PC-3 (cell line): ENCODE data around the gene VANGL2. TPM values are rescaled to one million over a fixed set of nuclear protein-coding genes. Genes with fewer than 3 reads are reported as not detected.

Experiments used
- ATAC-seq: fragments of 200-7000 bp; cut with Tn5 transposase; 2 replicates; pipeline ENCODE4 v1.9.1; 2020; ENCODE audit warnings: mild to moderate bottlenecking, moderate library complexity
- BruUV-seq: library from RNA; stranded (reverse); fragments of 400-500 nt; replicated peaks from 2 replicates; lab custom pipeline; 2021; lab: Mats Ljungman, UMichigan
- CTCF ChIA-PET: fragments of 300-600 bp; sonication (Branson Sonifier 250); formaldehyde crosslinking; loops from one replicate; lab custom pipeline; 2022; ENCODE audit warnings: antibody characterized with exemption; lab: Charles Lee
- POLR2A ChIA-PET: fragments of 300-600 bp; sonication (Branson Sonifier 250); formaldehyde crosslinking; loops from one replicate; lab custom pipeline; 2022; ENCODE audit warnings: antibody characterized with exemption; ENCODE audit not compliant: unreplicated experiment; lab: Charles Lee
- DNase-seq: peaks from one replicate; pipeline ENCODE4 v3.0.0-alpha.2; 2015
- H2AFZ ChIP-seq: fragments of 300-600 bp; sonication (generic); 2 replicates; pipeline ENCODE4 v1.6.0; 2016; ENCODE audit warnings: antibody characterized with exemption, low read length
- H3F3A ChIP-seq: fragments of 300-600 bp; sonication (generic); one replicate; pipeline ENCODE4 v1.6.0; 2017; ENCODE audit warnings: antibody characterized with exemption, low read length, control low read depth, mild to moderate bottlenecking; ENCODE audit not compliant: unreplicated experiment
- H3K27ac ChIP-seq: fragments of 300-600 bp; sonication (generic); 2 replicates; pipeline ENCODE4 v1.5.1; 2016; ENCODE audit warnings: mild to moderate bottlenecking, low read length
- H3K27me3 ChIP-seq: fragments of 300-600 bp; sonication (generic); 2 replicates; pipeline ENCODE4 v1.6.1; 2016; ENCODE audit warnings: low read length, mixed read lengths
- H3K36me3 ChIP-seq: fragments of 300-600 bp; sonication (generic); 2 replicates; pipeline ENCODE4 v1.6.1; 2016; ENCODE audit warnings: low read depth, mixed run types, low read length, mixed read lengths
- H3K4me1 ChIP-seq: fragments of 300-600 bp; sonication (generic); 2 replicates; pipeline ENCODE4 v1.5.1; 2016; ENCODE audit warnings: low read length; ENCODE audit not compliant: insufficient read depth
- H3K4me2 ChIP-seq: fragments of 300-600 bp; sonication (generic); 2 replicates; pipeline ENCODE4 v1.6.0; 2016; ENCODE audit warnings: low read length
- H3K4me3 ChIP-seq: fragments of 300-600 bp; sonication (generic); 2 replicates; pipeline ENCODE4 v1.5.1; 2016; ENCODE audit warnings: mild to moderate bottlenecking, low read length, mixed read lengths
- H3K79me2 ChIP-seq: fragments of 300-600 bp; sonication (generic); 2 replicates; pipeline ENCODE4 v1.6.1; 2017; ENCODE audit warnings: low read length, mixed read lengths
- H3K9ac ChIP-seq: fragments of 300-600 bp; sonication (generic); 2 replicates; pipeline ENCODE4 v1.6.0; 2016; ENCODE audit warnings: mild to moderate bottlenecking, low read length
- H3K9me2 ChIP-seq: fragments of 300-600 bp; sonication (generic); replicated peaks from 2 replicates; pipeline ENCODE4 v1.6.1; 2016; ENCODE audit warnings: mixed run types, low read length, mixed read lengths
- H3K9me3 ChIP-seq: fragments of 300-600 bp; sonication (generic); 2 replicates; pipeline ENCODE4 v1.6.1; 2016; ENCODE audit warnings: low read length, mixed read lengths
- H4K20me1 ChIP-seq: fragments of 300-600 bp; sonication (generic); 2 replicates; pipeline ENCODE4 v1.6.1; 2016; ENCODE audit warnings: low read length, mixed read lengths
- EZH2 ChIP-seq: fragments of 300-600 bp; sonication (generic); IDR thresholded peaks from one replicate; pipeline ENCODE4 v1.6.1; 2017; ENCODE audit warnings: antibody characterized with exemption, mild to moderate bottlenecking, low read length; ENCODE audit not compliant: unreplicated experiment
- EZH2phosphoT487 ChIP-seq: fragments of 300-600 bp; sonication (generic); IDR thresholded peaks from 2 replicates; pipeline ENCODE4 v1.6.1; 2018; ENCODE audit warnings: mild to moderate bottlenecking, antibody characterized with exemption, low read length, borderline replicate concordance
- intact Hi-C: fragments of 100-400 bp; cut with micrococcal nuclease; formaldehyde crosslinking; loops from 2 replicates; pipeline ENCODE4 v1.9.0; 2023
- total RNA-seq: library from RNA; depleted of rRNA; stranded (reverse); fragments of >200 nt; gene quantifications from 2 replicates; pipeline ENCODE4 v1.2.3, GENCODE V29; 2014
- TF ChIP-seq, protein P1 (sequence below): fragments of 300-600 bp; sonication (generic); conservative IDR thresholded peaks from 2 replicates; pipeline ENCODE4 v1.5.1; 2017; ENCODE audit warnings: antibody characterized with exemption, low read depth, mild to moderate bottlenecking, low read length

VANGL2 gene
- total RNA-seq, 1 experiment from 2014 or later = 0.44 TPM

DNA sequence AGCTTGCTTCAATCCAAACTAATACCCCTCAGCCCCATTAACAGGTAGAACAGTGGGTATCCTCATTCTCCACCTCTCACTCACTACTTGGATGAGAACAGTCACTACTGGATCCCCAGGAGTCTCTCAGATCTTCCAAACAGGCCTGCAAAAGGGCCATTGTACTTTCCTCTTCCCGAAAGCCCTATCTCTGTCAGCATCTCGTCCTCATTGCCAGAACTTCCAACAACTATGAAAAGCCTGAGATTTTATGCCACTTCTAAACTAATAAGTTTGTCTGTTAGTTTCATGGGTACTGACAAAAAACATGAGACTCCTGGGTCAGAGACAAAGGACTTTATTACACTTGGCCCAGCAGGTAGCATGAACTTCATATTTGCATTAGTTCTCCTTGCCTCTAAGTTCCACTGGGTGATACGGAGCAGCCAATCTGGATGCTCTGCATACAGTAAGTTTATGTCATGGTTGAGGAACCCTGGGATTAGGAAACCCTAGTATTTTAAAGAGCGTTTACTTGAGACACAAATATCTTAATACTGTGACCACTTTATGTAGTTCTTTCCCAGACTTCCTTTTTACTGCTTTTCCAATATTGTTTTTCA, 38.1 kb downstream of the VANGL2 start:
- TF ChIP-seq, protein P1, sequence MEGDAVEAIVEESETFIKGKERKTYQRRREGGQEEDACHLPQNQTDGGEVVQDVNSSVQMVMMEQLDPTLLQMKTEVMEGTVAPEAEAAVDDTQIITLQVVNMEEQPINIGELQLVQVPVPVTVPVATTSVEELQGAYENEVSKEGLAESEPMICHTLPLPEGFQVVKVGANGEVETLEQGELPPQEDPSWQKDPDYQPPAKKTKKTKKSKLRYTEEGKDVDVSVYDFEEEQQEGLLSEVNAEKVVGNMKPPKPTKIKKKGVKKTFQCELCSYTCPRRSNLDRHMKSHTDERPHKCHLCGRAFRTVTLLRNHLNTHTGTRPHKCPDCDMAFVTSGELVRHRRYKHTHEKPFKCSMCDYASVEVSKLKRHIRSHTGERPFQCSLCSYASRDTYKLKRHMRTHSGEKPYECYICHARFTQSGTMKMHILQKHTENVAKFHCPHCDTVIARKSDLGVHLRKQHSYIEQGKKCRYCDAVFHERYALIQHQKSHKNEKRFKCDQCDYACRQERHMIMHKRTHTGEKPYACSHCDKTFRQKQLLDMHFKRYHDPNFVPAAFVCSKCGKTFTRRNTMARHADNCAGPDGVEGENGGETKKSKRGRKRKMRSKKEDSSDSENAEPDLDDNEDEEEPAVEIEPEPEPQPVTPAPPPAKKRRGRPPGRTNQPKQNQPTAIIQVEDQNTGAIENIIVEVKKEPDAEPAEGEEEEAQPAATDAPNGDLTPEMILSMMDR = no peak
- no peak for TF ChIP-seq EZH2
- TF ChIP-seq EZH2phosphoT487 = no peak
- H4K20me1 ChIP-seq = no peaks in the 10 kb centered on the region
- no peak overlapping the region for H3K9ac ChIP-seq
- intact Hi-C loops = no loop called here
- CTCF ChIA-PET = no interaction called here
- H2AFZ ChIP-seq = no peak overlapping the region; the same call in 1 of the 2 replicates
- DNase-seq = no peak
- H3K79me2 ChIP-seq = no peaks in the 10 kb centered on the region
- no peaks in the 10 kb centered on the region for H3K4me1 ChIP-seq
- no peak overlapping the region for H3K27ac ChIP-seq
- no TSS peak for BruUV-seq
- H3K27me3 ChIP-seq = peaks cover 59% of the 10 kb centered on the region
- no peaks in the 10 kb centered on the region for H3K36me3 ChIP-seq
- ATAC-seq = no peak
- H3K4me3 ChIP-seq = peak overlapping the region; percentile 17; the same call in 1 of the 2 replicates
- H3F3A ChIP-seq = no peaks in the 10 kb centered on the region
- H3K9me3 ChIP-seq = no peaks in the 10 kb centered on the region
- POLR2A ChIA-PET = no interaction called here
- no peaks in the 10 kb centered on the region for H3K9me2 ChIP-seq
- peak overlapping the region; percentile 52 for H3K4me2 ChIP-seq

DNA sequence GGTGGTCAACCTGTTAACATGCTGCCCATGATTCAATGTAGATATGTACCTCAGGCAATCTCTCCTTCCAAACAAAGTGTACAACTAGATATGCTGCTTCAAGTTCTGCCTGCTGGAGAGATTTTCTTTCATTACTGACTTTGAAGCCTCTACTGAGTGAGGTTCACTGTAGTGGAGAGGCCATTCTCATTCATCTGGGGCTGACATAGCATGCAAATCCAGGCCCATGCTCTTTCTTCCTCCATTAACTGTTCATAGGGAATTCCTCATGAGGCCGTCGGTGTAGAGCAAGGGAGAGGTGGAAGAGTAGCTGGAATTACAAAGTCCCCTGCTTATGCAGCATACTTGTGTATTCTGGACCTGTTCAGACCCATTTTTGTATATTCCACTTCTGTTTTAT, 38.6 kb downstream of the VANGL2 start:
- no peaks in the 10 kb centered on the region for H3K79me2 ChIP-seq

DNA sequence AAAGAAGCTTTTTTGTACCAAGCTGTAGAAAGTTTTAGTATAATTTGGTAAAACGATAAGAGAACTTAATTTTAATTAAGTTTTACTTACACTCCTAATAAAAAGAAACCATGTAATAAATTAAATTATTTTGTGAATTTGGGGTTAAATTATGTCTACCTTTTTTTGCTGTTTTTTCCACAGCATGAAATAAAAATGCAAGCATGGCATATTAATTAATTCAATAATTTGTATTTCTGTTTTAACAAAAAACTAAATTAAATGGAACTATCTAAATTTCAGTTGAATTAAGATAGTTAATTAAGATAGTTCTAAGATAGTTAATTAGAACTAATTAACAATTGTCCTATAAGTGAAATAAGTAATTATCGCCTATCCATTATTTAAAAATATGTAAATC, 39.4 kb downstream of the VANGL2 start:
- no peaks in the 10 kb centered on the region for H3K9me2 ChIP-seq
- BruUV-seq = no TSS peak
- no peak for TF ChIP-seq EZH2phosphoT487
- no peak for TF ChIP-seq EZH2
- TF ChIP-seq, protein P1 = no peak
- no peak overlapping the region for H2AFZ ChIP-seq
- ATAC-seq = no peak
- H3K9me3 ChIP-seq = no peaks in the 10 kb centered on the region
- no peak overlapping the region for H3K9ac ChIP-seq
- H3K27me3 ChIP-seq = peaks cover 48% of the 10 kb centered on the region
- H3F3A ChIP-seq = no peaks in the 10 kb centered on the region
- intact Hi-C loops = no loop called here
- H3K4me3 ChIP-seq = no peak overlapping the region
- CTCF ChIA-PET = no interaction called here
- DNase-seq = no peak
- H3K4me1 ChIP-seq = no peaks in the 10 kb centered on the region
- H4K20me1 ChIP-seq = no peaks in the 10 kb centered on the region
- H3K4me2 ChIP-seq = no peak overlapping the region
- no peak overlapping the region for H3K27ac ChIP-seq
- H3K79me2 ChIP-seq = no peaks in the 10 kb centered on the region
- POLR2A ChIA-PET = no interaction called here
- no peaks in the 10 kb centered on the region for H3K36me3 ChIP-seq

More for the DNA sequence above, 38.6 kb downstream of the VANGL2 start:
- no peaks in the 10 kb centered on the region for H3F3A ChIP-seq
- intact Hi-C loops = no loop called here
- H3K4me1 ChIP-seq = no peaks in the 10 kb centered on the region
- H3K4me2 ChIP-seq = no peak overlapping the region
- no peak overlapping the region for H3K27ac ChIP-seq
- no peaks in the 10 kb centered on the region for H3K36me3 ChIP-seq
- no peaks in the 10 kb centered on the region for H3K9me2 ChIP-seq
- DNase-seq (no peak), ATAC-seq (no peak)
- TF ChIP-seq, protein P1 = no peak
- TF ChIP-seq EZH2 (no peak), EZH2phosphoT487 (no peak)
- H3K4me3 ChIP-seq = no peak overlapping the region
- POLR2A ChIA-PET = no interaction called here
- H4K20me1 ChIP-seq = no peaks in the 10 kb centered on the region
- H3K9me3 ChIP-seq = no peaks in the 10 kb centered on the region
- H3K9ac ChIP-seq = no peak overlapping the region
- CTCF ChIA-PET = no interaction called here
- H2AFZ ChIP-seq = no peak overlapping the region
- no TSS peak for BruUV-seq
- H3K27me3 ChIP-seq = peaks cover 54% of the 10 kb centered on the region
